OCI-LY1 (cell line): ENCODE results near the gene MLLT1.

Experiments
- H2AFZ ChIP-seq: fragments of 200-600 bp; sonication (generic), shearing (Covaris generic); 2 replicates; pipeline ENCODE4 v1.6.0; 2014; ENCODE audit warnings: antibody characterized with exemption, mild to moderate bottlenecking, low read length
- H3F3A ChIP-seq: fragments of 200-600 bp; sonication (generic), shearing (Covaris generic); 2 replicates; pipeline ENCODE4 v1.6.0; 2014; ENCODE audit warnings: mild to moderate bottlenecking, antibody characterized with exemption, low read length, moderate library complexity; ENCODE audit not compliant: insufficient read depth
- H3K27ac ChIP-seq: fragments of 200-600 bp; sonication (generic); 2 replicates; pipeline ENCODE4 v1.5.1; 2014; ENCODE audit warnings: low read length, mixed run types, mild to moderate bottlenecking, low read depth; ENCODE audit not compliant: poor library complexity, severe bottlenecking
- H3K27me3 ChIP-seq: fragments of 200-600 bp; sonication (generic); 2 replicates; pipeline ENCODE4 v1.6.0; 2014; ENCODE audit warnings: antibody characterized with exemption, mild to moderate bottlenecking, low read length, moderate library complexity; ENCODE audit not compliant: insufficient read depth
- H3K36me3 ChIP-seq: fragments of 200-600 bp; sonication (generic); 2 replicates; pipeline ENCODE4 v1.6.1; 2014; ENCODE audit warnings: mild to moderate bottlenecking, antibody characterized with exemption, low read length, moderate library complexity, mixed read lengths; ENCODE audit not compliant: insufficient read depth
- H3K4me1 ChIP-seq: fragments of 200-600 bp; sonication (generic); 2 replicates; pipeline ENCODE4 v1.5.1; 2014; ENCODE audit warnings: mild to moderate bottlenecking, low read length, moderate library complexity; ENCODE audit not compliant: insufficient read depth, severe bottlenecking
- H3K4me2 ChIP-seq: fragments of 200-600 bp; sonication (generic), shearing (Covaris generic); 2 replicates; pipeline ENCODE4 v1.6.1; 2014; ENCODE audit warnings: low read length
- H3K4me3 ChIP-seq: fragments of 200-600 bp; sonication (generic); 2 replicates; pipeline ENCODE4 v1.5.1; 2014; ENCODE audit warnings: low read length, low read depth, mild to moderate bottlenecking, mixed read lengths; ENCODE audit not compliant: poor library complexity, severe bottlenecking
- H3K79me2 ChIP-seq: fragments of 200-600 bp; shearing (Covaris generic); 2 replicates; pipeline ENCODE4 v1.6.1; 2016; ENCODE audit warnings: mixed run types, low read length, mixed read lengths; ENCODE audit not compliant: insufficient read depth
- H3K9ac ChIP-seq: fragments of 200-600 bp; sonication (generic), shearing (Covaris generic); 2 replicates; pipeline ENCODE4 v1.6.1; 2014; ENCODE audit warnings: mild to moderate bottlenecking, low read length, mixed read lengths
- H3K9me2 ChIP-seq: fragments of 200-600 bp; sonication (generic), shearing (Covaris generic); 2 replicates; pipeline ENCODE4 v1.6.1; 2014; ENCODE audit warnings: low read depth, mild to moderate bottlenecking, low read length, mixed read lengths
- H3K9me3 ChIP-seq: fragments of 200-600 bp; shearing (Covaris generic); 2 replicates; pipeline ENCODE4 v1.6.1; 2014; ENCODE audit warnings: low read length, mixed read lengths
- H4K20me1 ChIP-seq: fragments of 200-600 bp; sonication (generic), shearing (Covaris generic); 2 replicates; pipeline ENCODE4 v1.6.0; 2016; ENCODE audit warnings: mild to moderate bottlenecking, low read length; ENCODE audit not compliant: insufficient read depth
- CTCF ChIP-seq: fragments of 200-600 bp; sonication (generic), shearing (Covaris generic); IDR thresholded peaks from 2 replicates; pipeline ENCODE4 v1.5.1; 2017; ENCODE audit warnings: mild to moderate bottlenecking, antibody characterized with exemption, low read length, moderate library complexity, mixed read lengths
- EZH2 ChIP-seq: fragments of 200-600 bp; sonication (generic), shearing (Covaris generic); IDR thresholded peaks from 2 replicates; pipeline ENCODE4 v1.8.0; 2017; ENCODE audit warnings: borderline replicate concordance, mixed run types, mild to moderate bottlenecking, antibody characterized with exemption, low read length, moderate library complexity, mixed read lengths

The MLLT1 gene

DNA sequence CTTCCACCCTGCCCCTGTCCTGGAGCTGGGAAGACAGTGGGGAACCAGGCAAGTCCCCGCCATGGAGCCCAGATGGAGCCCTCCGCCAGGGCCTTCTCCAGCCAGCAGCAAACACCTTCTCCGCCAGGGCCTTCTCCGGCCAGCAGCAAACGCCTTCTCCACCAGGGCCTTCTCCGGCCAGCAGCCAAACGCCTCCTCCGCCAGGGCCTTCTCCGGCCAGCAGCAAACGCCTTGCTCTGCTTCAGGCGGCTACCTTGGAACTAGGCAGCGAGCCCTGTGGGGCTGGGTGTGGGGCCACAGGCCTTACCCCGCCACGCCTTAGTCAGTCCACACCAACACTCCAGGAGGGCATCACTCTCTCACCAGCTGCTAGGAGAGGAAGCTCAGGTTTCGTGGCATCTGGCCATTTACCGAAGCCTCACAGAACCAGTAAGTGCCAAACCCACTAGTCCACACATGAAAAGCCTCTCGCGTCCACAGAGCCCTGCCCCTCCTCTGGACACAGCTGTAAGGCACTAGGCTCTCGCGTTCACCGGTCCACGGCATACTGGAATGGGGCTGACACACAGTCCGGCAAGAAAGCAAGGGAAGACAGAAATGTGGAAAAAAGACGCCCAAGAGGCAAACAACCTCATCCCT lies 41.0 kb downstream of the MLLT1 start:
- Histone ChIP-seq H3K27me3 (no peaks in the 10 kb centered on the region), H3K27ac (no peak overlapping the region), H3K9ac (no peak overlapping the region), H3K4me2 (no peak overlapping the region), H4K20me1 (no peaks in the 10 kb centered on the region), H3K79me2 (peaks cover 2% of the 10 kb centered on the region; the same call in 1 of the 2 replicates), H3F3A (no peaks in the 10 kb centered on the region), H3K9me3 (no peaks in the 10 kb centered on the region), H3K9me2 (no peaks in the 10 kb centered on the region), H3K4me3 (no peak overlapping the region), H3K36me3 (no peaks in the 10 kb centered on the region), H2AFZ (no peak overlapping the region), H3K4me1 (peaks cover 4% of the 10 kb centered on the region)
- TF ChIP-seq EZH2 = no peak
- no peak for TF ChIP-seq CTCF

DNA sequence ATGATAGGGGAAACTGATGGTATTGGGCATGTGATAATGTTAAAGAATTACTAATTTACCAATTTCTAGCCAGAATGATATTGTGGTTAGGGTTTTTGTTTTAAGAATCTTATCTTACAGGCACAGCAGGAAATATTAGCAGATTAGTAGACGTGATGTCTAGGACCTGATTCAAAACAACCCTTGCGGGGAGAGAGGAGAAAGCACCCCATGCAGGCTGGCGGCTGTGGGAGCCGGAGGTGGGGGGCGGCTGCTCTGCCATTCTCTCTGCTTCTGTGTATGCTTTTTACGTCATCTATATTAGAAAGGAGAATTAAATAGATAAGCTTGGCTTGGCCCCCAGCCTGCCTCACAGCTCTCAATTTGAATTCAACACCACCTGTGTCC lies 41.5 kb downstream of the MLLT1 start:
- Histone ChIP-seq H3K36me3 (no peaks in the 10 kb centered on the region), H4K20me1 (no peaks in the 10 kb centered on the region), H3K9ac (no peak overlapping the region), H3F3A (no peaks in the 10 kb centered on the region), H3K9me2 (no peaks in the 10 kb centered on the region), H2AFZ (no peak overlapping the region), H3K4me3 (no peak overlapping the region), H3K4me1 (no peaks in the 10 kb centered on the region), H3K4me2 (no peak overlapping the region), H3K9me3 (no peaks in the 10 kb centered on the region), H3K27me3 (no peaks in the 10 kb centered on the region), H3K79me2 (peaks cover under 1% of the 10 kb centered on the region; the same call in 1 of the 2 replicates), H3K27ac (no peak overlapping the region)
- no peak for TF ChIP-seq CTCF
- no peak for TF ChIP-seq EZH2

DNA sequence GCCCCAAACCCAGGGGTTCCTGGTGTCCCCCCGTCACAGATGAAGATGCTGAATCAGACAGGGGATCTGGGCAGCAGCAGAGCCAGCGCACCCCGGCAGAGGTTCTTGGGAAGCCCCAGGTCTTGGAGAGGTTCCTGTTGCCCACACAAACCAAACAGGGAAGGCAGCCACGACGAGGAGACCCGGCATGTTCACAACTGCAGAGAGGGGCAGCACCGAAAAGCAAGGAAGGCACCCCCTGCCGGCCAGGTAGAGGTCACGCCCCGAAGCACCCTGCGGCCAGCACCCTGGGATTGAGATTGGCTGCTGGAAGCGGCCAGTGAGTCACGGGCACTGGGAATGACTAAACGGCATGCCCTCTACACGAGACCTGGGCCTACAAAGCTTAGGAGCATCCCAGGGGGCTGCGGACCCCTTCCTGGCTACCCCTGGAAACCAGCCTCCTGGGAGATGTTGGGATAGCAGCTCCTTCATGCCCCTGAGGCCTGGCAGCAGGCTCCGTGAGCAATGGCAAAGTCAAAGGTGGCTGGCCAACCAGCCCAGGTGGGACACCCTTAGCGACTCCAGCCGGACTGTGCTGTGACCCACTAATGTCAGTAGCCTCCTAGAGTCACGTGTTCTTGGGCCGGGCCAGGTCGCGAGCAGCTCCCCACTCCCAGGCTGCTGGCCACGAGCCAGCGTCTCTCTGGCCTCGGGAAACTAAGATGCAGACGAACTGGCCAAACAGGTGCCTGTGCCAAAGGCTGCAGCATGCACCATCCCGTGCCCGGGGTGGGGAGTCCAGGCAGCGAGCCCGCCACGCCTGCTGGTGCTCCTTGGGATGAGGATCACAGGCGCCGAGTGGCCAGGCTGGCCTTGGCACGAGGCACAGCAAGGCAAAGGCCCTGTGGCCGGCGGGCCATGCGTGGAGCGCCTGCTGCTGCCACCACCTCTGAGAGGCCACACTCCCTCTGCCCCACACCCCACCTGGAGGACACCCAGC lies 43.2 kb downstream of the MLLT1 start:
- Histone ChIP-seq H3K79me2 (no peaks in the 10 kb centered on the region; the same call in 1 of the 2 replicates), H3K27ac (no peak overlapping the region), H4K20me1 (no peaks in the 10 kb centered on the region), H3K4me3 (no peak overlapping the region), H3K36me3 (no peaks in the 10 kb centered on the region), H3K9me2 (no peaks in the 10 kb centered on the region), H2AFZ (no peak overlapping the region), H3K4me1 (no peaks in the 10 kb centered on the region), H3K9me3 (no peaks in the 10 kb centered on the region), H3K4me2 (no peak overlapping the region), H3K9ac (no peak overlapping the region), H3K27me3 (no peaks in the 10 kb centered on the region), H3F3A (no peaks in the 10 kb centered on the region)
- TF ChIP-seq EZH2 (no peak), CTCF (no peak; the same call in 1 of the 2 replicates)
